Esophagus squamous epithelium (tissue), 4 donors: ENCODE results near the gene CAPN5.
"Not testable (repeated sequence)": the region's sequence is repeated elsewhere in the genome, so short reads cannot be mapped to it uniquely, and the experiment has no call there.

Source experiments
- CTCF ChIP-seq, 6 experiments: fragments of 450-650 bp in 4 of 6; fragments of 200-600 bp in 2 of 6; sonication (generic) in 2 of 6; IDR thresholded peaks; one replicate each; pipeline ENCODE4 v1.5.1; 2016 to 2019; ENCODE audit warnings: antibody characterized with exemption in 6 of 6, mild to moderate bottlenecking in 4 of 6, moderate library complexity in 4 of 6
- POLR2A ChIP-seq, 4 donors: fragments of 450-650 bp; IDR thresholded peaks; one replicate each; pipeline ENCODE4 v1.6.1; 2017; ENCODE audit warnings: antibody characterized with exemption in 4 of 4, mild to moderate bottlenecking in 4 of 4, moderate library complexity in 3 of 4

DNA sequence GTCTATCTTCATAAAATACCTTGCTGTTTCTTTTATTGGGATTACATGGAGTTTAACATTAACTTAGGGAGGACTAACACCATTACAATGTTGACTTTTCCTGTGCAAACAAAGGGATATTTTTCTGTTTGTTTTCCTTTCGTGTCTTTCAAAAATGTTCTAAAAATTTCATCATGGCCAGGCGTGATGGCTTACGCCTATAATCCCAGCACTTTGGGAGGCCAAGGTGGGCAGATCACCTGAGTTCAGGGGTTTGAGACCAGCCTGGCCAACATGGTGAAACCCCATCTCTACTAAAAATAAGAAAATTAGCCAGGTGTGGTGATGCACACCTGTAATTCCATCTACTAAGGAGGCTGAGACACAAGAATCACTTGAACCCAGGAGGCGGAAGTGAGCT lies 5.5 kb upstream of the CAPN5 start:
- not testable (repeated sequence) for TF ChIP-seq POLR2A, CTCF (IDR thresholded peaks at IDR 0.05)
